GM19043 (cell line): ENCODE measurements around the gene LCN12.

Experiments
- ATAC-seq: cut with Tn5 transposase; IDR thresholded peaks from one replicate; pipeline ENCODE4 v1.9.1; 2021; ENCODE audit warnings: low read depth; ENCODE audit not compliant: unreplicated experiment

LCN12 gene

GRCh38 chr9:136944212-136944518 lies 7.9 kb upstream of the LCN12 start:
- peak; percentile 40 for ATAC-seq

- ATAC-seq, result peak; percentile 72
Measured at GRCh38 chr9:136944519-136945332, 7.3 kb upstream of the LCN12 start, which contains the start of the genes C8G and FBXW5. C8G (plus strand) TSS chr9:136945243; CDS start chr9:136945321, 78 bp downstream. FBXW5 (minus strand) TSS chr9:136944738; CDS start chr9:136944083, 655 bp downstream.

- no peak for ATAC-seq
Measured at GRCh38 chr9:136945333-136946227, 6.5 kb upstream of the LCN12 start.

- ATAC-seq, result no peak
Measured at GRCh38 chr9:136946228-136947027, 5.6 kb upstream of the LCN12 start.

GRCh38 chr9:136947028-136947891 lies 4.8 kb upstream of the LCN12 start:
- no peak for ATAC-seq

GRCh38 chr9:136947955-136948510 lies 4.0 kb upstream of the LCN12 start:
- ATAC-seq, result no peak

- ATAC-seq, result no peak
Measured at GRCh38 chr9:136949239-136949816, 2.7 kb upstream of the LCN12 start.

- ATAC-seq, result peak; percentile 91
Measured at GRCh38 chr9:136949817-136950655, 2.0 kb upstream of the LCN12 start.

- no peak for ATAC-seq
Measured at GRCh38 chr9:136950656-136951276, 1.3 kb upstream of the LCN12 start.

GRCh38 chr9:136952321-136952850 lies 313 bp downstream of the LCN12 start:
- no peak for ATAC-seq

GRCh38 chr9:136952876-136953770 lies 1.1 kb downstream of the LCN12 start:
- no peak for ATAC-seq

GRCh38 chr9:136953771-136954269 lies 1.7 kb downstream of the LCN12 start:
- ATAC-seq, result no peak

- no peak for ATAC-seq
Measured at GRCh38 chr9:136954270-136955083, 2.4 kb downstream of the LCN12 start.

GRCh38 chr9:136955202-136955942 lies 3.3 kb downstream of the LCN12 start:
- no peak for ATAC-seq

- ATAC-seq, result no peak
Measured at GRCh38 chr9:136955943-136956335, 3.9 kb downstream of the LCN12 start.
